ENCODE data around the gene ABCD2. TPM values are rescaled to one million over a fixed set of nuclear protein-coding genes. Genes with fewer than 3 reads are reported as not detected.

ABCD2 gene
- total and polyA plus RNA-seq, 3 experiments from 2014 or later = 4.5 to 8.7 (median 5.0) TPM

GRCh38 chr12:39502726-39503125 is 116.9 kb downstream of the ABCD2 start:
- Histone ChIP-seq H3K27me3 (ENCODE audit: insufficient read depth, low read length, poor library complexity, severe bottlenecking) (no peaks in the 10 kb centered on the region), H3K4me3 (ENCODE audit: low read length) (no peak overlapping the region), H3K9me3 (ENCODE audit: low read length) (no peaks in the 10 kb centered on the region), H3K4me1 (ENCODE audit: insufficient read depth, low read length) (no peaks in the 10 kb centered on the region), H3K27ac (ENCODE audit: low read depth, low read length) (no peak overlapping the region), H3K36me3 (ENCODE audit: insufficient read depth, low read length) (no peaks in the 10 kb centered on the region)
- POLR2A ChIA-PET = no interaction called here
- Mint-ChIP-seq H3K4me1 (no peaks in the 10 kb centered on the region), H3K27me3 (peaks cover 0 to 1% of the 10 kb centered on the region in 2 donors), H3K4me3 (no peak overlapping the region), H3K9me3 (no peaks in the 10 kb centered on the region), H3K27ac (no peak overlapping the region), H3K36me3 (peaks cover 4 to 11% (median 8%) of the 10 kb centered on the region in 3 donors)
- no peak for DNase-seq
- CTCF ChIA-PET = no interaction called here

Other genes with a start within 250 kb of the ABCD2 start
- 10 to 100 TPM; 43.9 to 44.6 TPM for gene KIF21A, start 176.7 kb downstream of the ABCD2 start, total RNA-seq
- 18.8 TPM for gene KIF21A, start 176.7 kb downstream of the ABCD2 start, polyA plus RNA-seq

All from CD8-positive, alpha-beta memory T cell (primary cell).